Spleen (tissue), 7 donors: ENCODE measurements around the gene NDUFS2.

ENCODE experiments used
- POLR2AphosphoS5 ChIP-seq, 3 donors: sonication (generic); formaldehyde crosslinking; IDR thresholded peaks; one replicate each; pipeline ENCODE4 v1.5.1; 2017; ENCODE audit warnings: antibody characterized with exemption in 3 of 3
- TF ChIP-seq, protein P1 (sequence below), 11 experiments: fragments of 200-600 bp in 7 of 11; fragments of 450-650 bp in 4 of 11; sonication (generic) in 4 of 11; IDR thresholded peaks in 8 of 11; conservative IDR thresholded peaks in 3 of 11; 1 replicate in 7 of 11; 2 replicates in 4 of 11; pipeline versions ENCODE4 v1.4.0 to v1.8.0; 2016 to 2021; ENCODE audit warnings: antibody characterized with exemption in 11 of 11, inconsistent platforms in 4 of 11, mild to moderate bottlenecking in 1 of 11
- donor health status: DM: no; HTN: no; CAD: no; lungs with moderate emphysema.
- donor health status: DM: no; HTN: no; CAD: no.
- donor health status: DM: no; HTN: no; CAD: no.

DNA sequence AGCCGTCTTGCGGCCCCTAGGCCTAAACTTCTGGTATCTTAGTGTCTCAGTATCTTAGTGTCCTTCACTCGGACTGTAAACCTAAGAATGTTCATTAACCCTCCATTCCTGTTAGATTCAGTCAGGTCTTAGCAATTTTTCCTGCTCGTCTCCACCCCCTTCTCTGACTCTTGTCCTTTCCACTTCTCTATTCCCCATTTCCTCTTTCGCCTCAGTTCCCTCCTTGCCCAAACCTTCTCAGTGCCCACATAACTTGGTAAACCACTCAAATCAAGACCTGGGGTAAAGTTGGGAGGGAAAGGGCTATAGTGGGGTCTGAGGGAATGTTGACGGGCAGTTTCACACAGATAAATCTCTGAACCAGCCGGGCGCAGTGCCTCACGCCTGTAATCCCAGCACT, 12.2 kb downstream of the NDUFS2 start:
- TF ChIP-seq, protein P1, sequence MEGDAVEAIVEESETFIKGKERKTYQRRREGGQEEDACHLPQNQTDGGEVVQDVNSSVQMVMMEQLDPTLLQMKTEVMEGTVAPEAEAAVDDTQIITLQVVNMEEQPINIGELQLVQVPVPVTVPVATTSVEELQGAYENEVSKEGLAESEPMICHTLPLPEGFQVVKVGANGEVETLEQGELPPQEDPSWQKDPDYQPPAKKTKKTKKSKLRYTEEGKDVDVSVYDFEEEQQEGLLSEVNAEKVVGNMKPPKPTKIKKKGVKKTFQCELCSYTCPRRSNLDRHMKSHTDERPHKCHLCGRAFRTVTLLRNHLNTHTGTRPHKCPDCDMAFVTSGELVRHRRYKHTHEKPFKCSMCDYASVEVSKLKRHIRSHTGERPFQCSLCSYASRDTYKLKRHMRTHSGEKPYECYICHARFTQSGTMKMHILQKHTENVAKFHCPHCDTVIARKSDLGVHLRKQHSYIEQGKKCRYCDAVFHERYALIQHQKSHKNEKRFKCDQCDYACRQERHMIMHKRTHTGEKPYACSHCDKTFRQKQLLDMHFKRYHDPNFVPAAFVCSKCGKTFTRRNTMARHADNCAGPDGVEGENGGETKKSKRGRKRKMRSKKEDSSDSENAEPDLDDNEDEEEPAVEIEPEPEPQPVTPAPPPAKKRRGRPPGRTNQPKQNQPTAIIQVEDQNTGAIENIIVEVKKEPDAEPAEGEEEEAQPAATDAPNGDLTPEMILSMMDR (IDR thresholded peaks at IDR 0.05 in 8 of 11, conservative IDR thresholded peaks at IDR 0.05 in 3 of 11), result no peak
- TF ChIP-seq POLR2AphosphoS5 (IDR thresholded peaks at IDR 0.05), result peak in 1 of 3 donors; percentile 55
